WTC11 (cell line): ENCODE results near the gene GAST.

ENCODE experiments used
- CREB1 ChIP-seq: sonication (generic); formaldehyde crosslinking; IDR thresholded peaks from 2 replicates; pipeline ENCODE4 v1.8.0; 2023; ENCODE audit warnings: mild to moderate bottlenecking, missing genetic modification reagents
- FOXJ3 ChIP-seq: sonication (generic); formaldehyde crosslinking; IDR thresholded peaks from 2 replicates; pipeline ENCODE4 v1.9.0; 2021; ENCODE audit warnings: missing genetic modification reagents, mild to moderate bottlenecking, borderline replicate concordance
- NR3C1 ChIP-seq: sonication (generic); formaldehyde crosslinking; conservative IDR thresholded peaks from 2 replicates; pipeline ENCODE4 v1.8.1; 2023; ENCODE audit warnings: low read depth, mild to moderate bottlenecking, missing genetic modification reagents
- TCF7 ChIP-seq: sonication (generic); formaldehyde crosslinking; IDR thresholded peaks from 2 replicates; pipeline ENCODE4 v1.8.0; 2022; ENCODE audit warnings: mild to moderate bottlenecking, low read depth, missing genetic modification reagents, moderate library complexity
- TP53 ChIP-seq: sonication (generic); formaldehyde crosslinking; IDR thresholded peaks from 2 replicates; pipeline ENCODE4 v1.8.1; 2023; ENCODE audit warnings: mild to moderate bottlenecking, missing genetic modification reagents
- TF ChIP-seq, protein P1 (sequence below): sonication (generic); formaldehyde crosslinking; IDR thresholded peaks from 2 replicates; pipeline ENCODE4 v1.8.1; 2022; ENCODE audit warnings: low read depth, missing genetic modification reagents, borderline replicate concordance
- TF ChIP-seq, protein P2 (sequence below): sonication (generic); formaldehyde crosslinking; IDR thresholded peaks from 2 replicates; pipeline ENCODE4 v1.8.1; 2022; ENCODE audit warnings: missing genetic modification reagents, borderline replicate concordance
- TF ChIP-seq, protein P3 (sequence below): fragments of 200-600 bp; IDR thresholded peaks from 2 replicates; pipeline ENCODE4 v1.8.0; 2022; ENCODE audit warnings: antibody characterized with exemption

DNA sequence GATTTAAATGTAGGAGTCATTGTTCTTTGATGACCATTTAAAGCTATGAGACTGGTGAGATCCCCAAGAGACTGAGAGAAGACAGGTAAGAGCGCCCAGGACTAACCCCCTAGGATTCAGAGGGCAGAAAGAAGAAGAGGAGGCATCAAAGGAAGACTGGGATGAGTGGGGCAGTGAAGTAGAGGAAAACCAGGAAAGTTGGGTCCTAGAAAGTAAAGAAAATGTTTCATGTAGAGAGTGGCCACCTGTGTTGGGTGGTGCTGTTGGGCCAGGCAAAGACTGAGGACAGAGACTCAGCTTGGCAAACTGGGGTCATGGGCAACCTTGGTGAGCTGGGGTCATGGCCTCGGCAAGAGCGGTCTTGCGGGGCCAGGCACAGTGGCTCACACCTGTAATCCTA, 23.6 kb downstream of the GAST start:
- no peak for TF ChIP-seq TCF7 (CRISPR knock-in tag)
- TF ChIP-seq NR3C1 (CRISPR knock-in tag), result no peak
- TF ChIP-seq TP53, result no peak
- TF ChIP-seq, protein P1, sequence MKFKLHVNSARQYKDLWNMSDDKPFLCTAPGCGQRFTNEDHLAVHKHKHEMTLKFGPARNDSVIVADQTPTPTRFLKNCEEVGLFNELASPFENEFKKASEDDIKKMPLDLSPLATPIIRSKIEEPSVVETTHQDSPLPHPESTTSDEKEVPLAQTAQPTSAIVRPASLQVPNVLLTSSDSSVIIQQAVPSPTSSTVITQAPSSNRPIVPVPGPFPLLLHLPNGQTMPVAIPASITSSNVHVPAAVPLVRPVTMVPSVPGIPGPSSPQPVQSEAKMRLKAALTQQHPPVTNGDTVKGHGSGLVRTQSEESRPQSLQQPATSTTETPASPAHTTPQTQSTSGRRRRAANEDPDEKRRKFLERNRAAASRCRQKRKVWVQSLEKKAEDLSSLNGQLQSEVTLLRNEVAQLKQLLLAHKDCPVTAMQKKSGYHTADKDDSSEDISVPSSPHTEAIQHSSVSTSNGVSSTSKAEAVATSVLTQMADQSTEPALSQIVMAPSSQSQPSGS (CRISPR knock-in tag), result no peak
- TF ChIP-seq CREB1, result no peak
- no peak for TF ChIP-seq FOXJ3 (CRISPR knock-in tag)
- TF ChIP-seq, protein P2, sequence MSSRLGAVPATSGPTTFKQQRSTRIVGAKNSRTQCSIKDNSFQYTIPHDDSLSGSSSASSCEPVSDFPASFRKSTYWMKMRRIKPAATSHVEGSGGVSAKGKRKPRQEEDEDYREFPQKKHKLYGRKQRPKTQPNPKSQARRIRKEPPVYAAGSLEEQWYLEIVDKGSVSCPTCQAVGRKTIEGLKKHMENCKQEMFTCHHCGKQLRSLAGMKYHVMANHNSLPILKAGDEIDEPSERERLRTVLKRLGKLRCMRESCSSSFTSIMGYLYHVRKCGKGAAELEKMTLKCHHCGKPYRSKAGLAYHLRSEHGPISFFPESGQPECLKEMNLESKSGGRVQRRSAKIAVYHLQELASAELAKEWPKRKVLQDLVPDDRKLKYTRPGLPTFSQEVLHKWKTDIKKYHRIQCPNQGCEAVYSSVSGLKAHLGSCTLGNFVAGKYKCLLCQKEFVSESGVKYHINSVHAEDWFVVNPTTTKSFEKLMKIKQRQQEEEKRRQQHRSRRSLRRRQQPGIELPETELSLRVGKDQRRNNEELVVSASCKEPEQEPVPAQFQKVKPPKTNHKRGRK (CRISPR knock-in tag), result no peak
- TF ChIP-seq, protein P3, sequence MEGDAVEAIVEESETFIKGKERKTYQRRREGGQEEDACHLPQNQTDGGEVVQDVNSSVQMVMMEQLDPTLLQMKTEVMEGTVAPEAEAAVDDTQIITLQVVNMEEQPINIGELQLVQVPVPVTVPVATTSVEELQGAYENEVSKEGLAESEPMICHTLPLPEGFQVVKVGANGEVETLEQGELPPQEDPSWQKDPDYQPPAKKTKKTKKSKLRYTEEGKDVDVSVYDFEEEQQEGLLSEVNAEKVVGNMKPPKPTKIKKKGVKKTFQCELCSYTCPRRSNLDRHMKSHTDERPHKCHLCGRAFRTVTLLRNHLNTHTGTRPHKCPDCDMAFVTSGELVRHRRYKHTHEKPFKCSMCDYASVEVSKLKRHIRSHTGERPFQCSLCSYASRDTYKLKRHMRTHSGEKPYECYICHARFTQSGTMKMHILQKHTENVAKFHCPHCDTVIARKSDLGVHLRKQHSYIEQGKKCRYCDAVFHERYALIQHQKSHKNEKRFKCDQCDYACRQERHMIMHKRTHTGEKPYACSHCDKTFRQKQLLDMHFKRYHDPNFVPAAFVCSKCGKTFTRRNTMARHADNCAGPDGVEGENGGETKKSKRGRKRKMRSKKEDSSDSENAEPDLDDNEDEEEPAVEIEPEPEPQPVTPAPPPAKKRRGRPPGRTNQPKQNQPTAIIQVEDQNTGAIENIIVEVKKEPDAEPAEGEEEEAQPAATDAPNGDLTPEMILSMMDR, result no peak
